Keratinocyte (primary cell): Measurements from ENCODE around the gene CXorf65.

ENCODE experiments used
- CTCF ChIP-seq, 3 experiments: IDR thresholded peaks in 1 of 3; conservative IDR thresholded peaks in 1 of 3; optimal IDR thresholded peaks in 1 of 3; 2 replicates in 2 of 3; 3 replicates in 1 of 3; pipeline versions ENCODE3 to v1.5.1; 2011; ENCODE audit warnings: low read length in 3 of 3, mild to moderate bottlenecking in 3 of 3, moderate library complexity in 2 of 3, control low read depth in 1 of 3, inconsistent platforms in 1 of 3; ENCODE audit not compliant: insufficient read depth in 2 of 3; ENCODE audit errors: extremely low read depth in 1 of 3
- EZH2 ChIP-seq: IDR thresholded peaks from one replicate; pipeline ENCODE4 v1.6.1; 2012; ENCODE audit warnings: inconsistent platforms, mild to moderate bottlenecking, low read length, moderate library complexity

GRCh38 chrX:71081330-71082123 lies 25.0 kb downstream of the CXorf65 start:
- TF ChIP-seq CTCF (optimal IDR thresholded peaks at IDR 0.05 in 1 of 3, IDR thresholded peaks at IDR 0.05 in 1 of 3, conservative IDR thresholded peaks at IDR 0.05 in 1 of 3; ENCODE audit: extremely low read depth in 1 of 3, insufficient read depth in 2 of 3, low read length in 3 of 3) (no peak), EZH2 (no peak)
